GM23338 (cell line): ENCODE measurements around the gene ELOVL7. TPM values are rescaled to one million over a fixed set of nuclear protein-coding genes. Genes with fewer than 3 reads are reported as not detected.
"Not testable (repeated sequence)": the region's sequence is repeated elsewhere in the genome, so short reads cannot be mapped to it uniquely, and the experiment has no call there.

Experiments used
- ATAC-seq: fragments of 200-7000 bp; cut with Tn5 transposase; 3 replicates; pipeline ENCODE4 v1.9.1; 2020
- DNase-seq: peaks from one replicate; pipeline ENCODE4 v3.0.0-alpha.2; 2015; ENCODE audit warnings: low spot score
- H2AFZ ChIP-seq: fragments of 200-600 bp; sonication (generic); 2 replicates; pipeline ENCODE4 v1.8.0; 2016; ENCODE audit warnings: antibody characterized with exemption, mild to moderate bottlenecking, moderate library complexity
- H3F3A ChIP-seq: fragments of 200-600 bp; sonication (generic); replicated peaks from 2 replicates; pipeline ENCODE4 v1.8.0; 2017; ENCODE audit warnings: antibody characterized with exemption, mixed run types, low read depth
- H3K27ac ChIP-seq: fragments of 200-600 bp; sonication (generic); 2 replicates; pipeline ENCODE4 v1.6.1; 2016; ENCODE audit warnings: low read depth
- H3K27me3 ChIP-seq: fragments of 200-600 bp; sonication (generic); 2 replicates; pipeline ENCODE4 v1.8.0; 2016; ENCODE audit warnings: mild to moderate bottlenecking, mixed run types, moderate library complexity; ENCODE audit not compliant: insufficient read depth
- H3K36me3 ChIP-seq: fragments of 200-600 bp; sonication (generic); 2 replicates; pipeline ENCODE4 v1.8.0; 2016; ENCODE audit warnings: mild to moderate bottlenecking; ENCODE audit not compliant: insufficient read depth
- H3K4me1 ChIP-seq: fragments of 200-600 bp; sonication (generic); 2 replicates; pipeline ENCODE4 v1.8.0; 2016; ENCODE audit warnings: mild to moderate bottlenecking, moderate library complexity; ENCODE audit not compliant: insufficient read depth
- H3K4me2 ChIP-seq: fragments of 200-600 bp; sonication (generic); 2 replicates; pipeline ENCODE4 v1.7.1; 2017; ENCODE audit warnings: mixed run types
- H3K4me3 ChIP-seq: fragments of 200-600 bp; sonication (generic); 2 replicates; pipeline ENCODE4 v1.6.1; 2016; ENCODE audit warnings: mixed run types
- H3K79me2 ChIP-seq: fragments of 200-600 bp; sonication (generic); replicated peaks from 2 replicates; pipeline ENCODE4 v1.8.0; 2017; ENCODE audit warnings: mild to moderate bottlenecking; ENCODE audit not compliant: insufficient read depth
- H3K9me2 ChIP-seq: fragments of 200-600 bp; sonication (generic); 2 replicates; pipeline ENCODE4 v1.8.0; 2017; ENCODE audit not compliant: insufficient read depth
- H4K20me1 ChIP-seq: fragments of 200-600 bp; sonication (generic); replicated peaks from 2 replicates; pipeline ENCODE4 v1.8.0; 2017; ENCODE audit warnings: mild to moderate bottlenecking; ENCODE audit not compliant: insufficient read depth
- H3K27ac Mint-ChIP-seq: 2 replicates; pipeline ENCODE4 v1.8.0; 2020; ENCODE audit warnings: inconsistent platforms, mild to moderate bottlenecking, moderate library complexity, mixed read lengths
- H3K27me3 Mint-ChIP-seq: 3 replicates; pipeline ENCODE4 v1.8.0; 2022; ENCODE audit warnings: low read depth, mild to moderate bottlenecking, moderate library complexity, mixed read lengths, inconsistent platforms; ENCODE audit not compliant: insufficient read depth, poor library complexity
- H3K36me3 Mint-ChIP-seq: 3 replicates; pipeline ENCODE4 v1.8.0; 2021; ENCODE audit warnings: low read depth, mild to moderate bottlenecking, inconsistent platforms, moderate library complexity, mixed read lengths
- H3K4me1 Mint-ChIP-seq: 3 replicates; pipeline ENCODE4 v1.8.0; 2020; ENCODE audit warnings: mild to moderate bottlenecking, inconsistent platforms, mixed read lengths
- H3K4me3 Mint-ChIP-seq: 3 replicates; pipeline ENCODE4 v1.8.0; 2021; ENCODE audit warnings: moderate library complexity, mild to moderate bottlenecking, inconsistent platforms, mixed read lengths
- H3K9me3 Mint-ChIP-seq: 3 replicates; pipeline ENCODE4 v1.8.0; 2020; ENCODE audit warnings: moderate library complexity, mild to moderate bottlenecking, inconsistent platforms, mixed read lengths
- CREB1 ChIP-seq: fragments of 250-450 bp; sonication (Bioruptor Pico); IDR thresholded peaks from 2 replicates; pipeline ENCODE4 v1.5.0; 2020; ENCODE audit warnings: low read depth, mild to moderate bottlenecking, moderate library complexity
- CTCF ChIP-seq, 2 experiments: fragments of 200-600 bp in 1 of 2; sonication (generic) in 1 of 2; conservative IDR thresholded peaks; 2 replicates each; pipeline versions ENCODE4 v1.5.1 to v1.6.1; 2016 to 2017; ENCODE audit warnings: antibody characterized with exemption in 2 of 2, low read depth in 2 of 2, mild to moderate bottlenecking in 2 of 2, moderate library complexity in 1 of 2
- EZH2 ChIP-seq: fragments of 200-600 bp; sonication (generic); IDR thresholded peaks from one replicate; pipeline ENCODE4 v1.8.0; 2017; ENCODE audit warnings: antibody characterized with exemption, mild to moderate bottlenecking, low read depth; ENCODE audit not compliant: unreplicated experiment
- EZH2phosphoT487 ChIP-seq: fragments of 200-600 bp; sonication (generic); IDR thresholded peaks from one replicate; pipeline ENCODE4 v1.8.1; 2018; ENCODE audit warnings: antibody characterized with exemption; ENCODE audit not compliant: unreplicated experiment
- JUNB ChIP-seq: IDR thresholded peaks from one replicate; pipeline ENCODE4 v1.6.1; 2016; ENCODE audit warnings: antibody characterized with exemption; ENCODE audit not compliant: unreplicated experiment
- POLR2AphosphoS5 ChIP-seq: IDR thresholded peaks from 2 replicates; pipeline ENCODE4 v1.6.1; 2016; ENCODE audit warnings: antibody characterized with exemption, low read depth
- REST ChIP-seq: IDR thresholded peaks from one replicate; pipeline ENCODE4 v1.6.1; 2018; ENCODE audit warnings: antibody characterized with exemption; ENCODE audit not compliant: unreplicated experiment
- ZNF331 ChIP-seq: fragments of 250-450 bp; sonication (Bioruptor Pico); IDR thresholded peaks from 2 replicates; pipeline ENCODE4 v1.5.0; 2020; ENCODE audit warnings: low read depth, mild to moderate bottlenecking, moderate library complexity
- polyA plus RNA-seq: library from polyadenylated mRNA; unstranded; fragments of >200 nt; fragmentation: Nextera tagmentation; extraction: Ambion mirVana; gene quantifications from 2 replicates; pipeline ENCODE4 v1.2.1, GENCODE V29; 2016
- total RNA-seq: library from RNA; depleted of rRNA; stranded (reverse); fragments of >200 nt; shearing (Covaris generic); gene quantifications from 2 replicates; pipeline ENCODE4 v1.2.3, GENCODE V29; 2014

The ELOVL7 gene
- total and polyA plus RNA-seq, 2 experiments from 2014 or later = 2.3 to 7.0 TPM

DNA sequence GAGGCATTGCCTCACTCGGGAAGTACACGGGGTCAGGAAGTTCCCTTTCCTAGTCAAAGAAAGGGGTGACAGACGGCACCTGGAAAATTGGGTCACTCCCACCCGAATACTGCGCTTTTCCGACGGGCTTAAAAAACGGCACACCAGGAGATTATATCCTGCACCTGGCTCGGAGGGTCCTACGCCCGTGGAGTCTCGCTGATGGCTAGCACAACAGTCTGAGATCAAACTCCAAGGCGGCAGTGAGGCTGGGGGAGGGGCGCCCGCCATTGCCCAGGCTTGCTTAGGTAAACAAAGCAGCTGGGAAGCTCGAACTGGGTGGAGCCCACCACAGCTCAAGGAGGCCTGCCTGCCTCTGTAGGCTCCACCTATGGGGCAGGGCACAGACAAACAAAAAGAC, 16.5 kb upstream of the ELOVL7 start:
- not testable (repeated sequence) for H3K4me1 ChIP-seq, H2AFZ ChIP-seq, H3K36me3 ChIP-seq, H3K4me1 Mint-ChIP-seq, H4K20me1 ChIP-seq, H3K4me3 ChIP-seq, H3K4me3 Mint-ChIP-seq, H3F3A ChIP-seq, ATAC-seq, H3K27ac Mint-ChIP-seq, H3K27me3 ChIP-seq, H3K4me2 ChIP-seq, DNase-seq, H3K9me2 ChIP-seq, H3K27ac ChIP-seq, H3K79me2 ChIP-seq, H3K27me3 Mint-ChIP-seq
- Mint-ChIP-seq H3K36me3 (peaks cover 22% of the 10 kb centered on the region; the same call in 2 of the 3 replicates), H3K9me3 (peaks cover 38% of the 10 kb centered on the region)

GRCh38 chr5:60856066-60856465, 12.0 kb upstream of the ELOVL7 start:
- ATAC-seq (no peak), DNase-seq (no peak)
- Histone ChIP-seq H3K79me2 (no peaks in the 10 kb centered on the region), H3K4me1 (peaks cover 10% of the 10 kb centered on the region; the same call in 1 of the 2 replicates), H3K27ac (no peak overlapping the region), H3F3A (no peaks in the 10 kb centered on the region), H4K20me1 (no peaks in the 10 kb centered on the region), H3K4me2 (no peak overlapping the region), H3K4me3 (no peak overlapping the region), H3K9me2 (peaks cover 10% of the 10 kb centered on the region), H3K36me3 (0 out of 2 replicates have a peak, but pooled peaks cover 5% of the 10 kb centered on the region), H2AFZ (no peak overlapping the region), H3K27me3 (no peaks in the 10 kb centered on the region)
- TF ChIP-seq EZH2 (no peak), CREB1 (CRISPR knock-in tag) (no peak), REST (no peak), POLR2AphosphoS5 (no peak), ZNF331 (CRISPR knock-in tag) (no peak), JUNB (no peak), EZH2phosphoT487 (no peak), CTCF (conservative IDR thresholded peaks at IDR 0.05; ENCODE audit: low read depth in 2 of 2) (no peak)
- H3K36me3 Mint-ChIP-seq = peaks cover 17% of the 10 kb centered on the region; the same call in 2 of the 3 replicates
- H3K4me3 Mint-ChIP-seq = no peak overlapping the region
- no peaks in the 10 kb centered on the region for H3K27me3 Mint-ChIP-seq
- no peak overlapping the region for H3K27ac Mint-ChIP-seq
- H3K4me1 Mint-ChIP-seq = no peaks in the 10 kb centered on the region
- peaks cover 26% of the 10 kb centered on the region for H3K9me3 Mint-ChIP-seq
